Keratinocyte (primary cell): Measurements from ENCODE around the gene GRK5. TPM values are rescaled to one million over a fixed set of nuclear protein-coding genes. Genes with fewer than 3 reads are reported as not detected.

Source experiments
- DNase-seq: peaks from one replicate; pipeline ENCODE4 v3.0.0-alpha.2; 2011; ENCODE audit warnings: low read depth, missing footprints, low spot score
- FAIRE-seq: peaks from 2 replicates; lab custom pipeline; 2011; peaks lifted over from hg19 to GRCh38; lab: Jason Lieb, UNC
- H2AFZ ChIP-seq: 2 replicates; pipeline ENCODE4 v1.6.0; 2012; ENCODE audit warnings: low read length, control low read depth, inconsistent platforms; ENCODE audit not compliant: control insufficient read depth
- H3K27ac ChIP-seq: 2 replicates; pipeline ENCODE4 v1.5.1; 2011; ENCODE audit warnings: low read length; ENCODE audit not compliant: control insufficient read depth, insufficient read depth
- H3K27me3 ChIP-seq: 3 replicates; pipeline ENCODE4 v1.6.0; 2011; ENCODE audit warnings: low read length; ENCODE audit not compliant: control insufficient read depth, insufficient read depth; ENCODE audit errors: extremely low read depth
- H3K36me3 ChIP-seq, 2 experiments: 2 replicates in 1 of 2; 3 replicates in 1 of 2; pipeline ENCODE4 v1.5.1; 2011; ENCODE audit warnings: low read length in 2 of 2, mild to moderate bottlenecking in 1 of 2; ENCODE audit not compliant: control insufficient read depth in 2 of 2, insufficient read depth in 2 of 2; ENCODE audit errors: extremely low read depth in 1 of 2
- H3K4me1 ChIP-seq: 3 replicates; pipeline ENCODE4 v1.5.1; 2011; ENCODE audit warnings: low read length; ENCODE audit not compliant: control insufficient read depth, insufficient read depth; ENCODE audit errors: extremely low read depth
- H3K4me2 ChIP-seq: 3 replicates; pipeline ENCODE4 v1.6.0; 2011; ENCODE audit warnings: low read depth, low read length; ENCODE audit not compliant: control insufficient read depth, insufficient read depth; ENCODE audit errors: extremely low read depth
- H3K4me3 ChIP-seq, 3 experiments: fragments of 200-600 bp in 1 of 3; sonication (generic) in 1 of 3; 2 replicates in 2 of 3; 3 replicates in 1 of 3; pipeline ENCODE4 v1.5.1; 2011 to 2016; ENCODE audit warnings: low read length in 3 of 3, mild to moderate bottlenecking in 3 of 3, control low read depth in 2 of 3, inconsistent platforms in 1 of 3, low read depth in 1 of 3, mixed read lengths in 1 of 3, mixed run types in 1 of 3, moderate library complexity in 1 of 3; ENCODE audit not compliant: control insufficient read depth in 2 of 3, insufficient read depth in 2 of 3; ENCODE audit errors: extremely low read depth in 1 of 3
- H3K79me2 ChIP-seq: 2 replicates; pipeline ENCODE4 v1.6.0; 2012; ENCODE audit warnings: low read length; ENCODE audit not compliant: control insufficient read depth, insufficient read depth
- H3K9ac ChIP-seq: 3 replicates; pipeline ENCODE4 v1.6.0; 2011; ENCODE audit warnings: low read length; ENCODE audit not compliant: control insufficient read depth, insufficient read depth; ENCODE audit errors: extremely low read depth
- H3K9me1 ChIP-seq: 3 replicates; pipeline ENCODE4 v1.6.0; 2011; ENCODE audit warnings: low read length; ENCODE audit not compliant: control insufficient read depth, insufficient read depth; ENCODE audit errors: extremely low read depth
- H3K9me3 ChIP-seq: 2 replicates; pipeline ENCODE4 v1.5.1; 2012; ENCODE audit warnings: low read depth, low read length; ENCODE audit not compliant: control insufficient read depth
- H4K20me1 ChIP-seq: 3 replicates; pipeline ENCODE4 v1.6.0; 2011; ENCODE audit warnings: low read length; ENCODE audit not compliant: control insufficient read depth, insufficient read depth; ENCODE audit errors: extremely low read depth
- CTCF ChIP-seq, 3 experiments: IDR thresholded peaks in 1 of 3; conservative IDR thresholded peaks in 1 of 3; optimal IDR thresholded peaks in 1 of 3; 2 replicates in 2 of 3; 3 replicates in 1 of 3; pipeline versions ENCODE3 to v1.5.1; 2011; ENCODE audit warnings: low read length in 3 of 3, mild to moderate bottlenecking in 3 of 3, moderate library complexity in 2 of 3, control low read depth in 1 of 3, inconsistent platforms in 1 of 3; ENCODE audit not compliant: insufficient read depth in 2 of 3; ENCODE audit errors: extremely low read depth in 1 of 3
- EZH2 ChIP-seq: IDR thresholded peaks from one replicate; pipeline ENCODE4 v1.6.1; 2012; ENCODE audit warnings: inconsistent platforms, mild to moderate bottlenecking, low read length, moderate library complexity
- dilution Hi-C: fragments of 300-500 bp; cut with MboI; formaldehyde crosslinking; loops from one replicate; pipeline ENCODE4 v1.7.0; 2020; ENCODE audit warnings: low sequenced_read_pairs; ENCODE audit not compliant: extremely low pct_ligation_motif_present
- polyA plus RNA-seq, 5 experiments: library from polyadenylated mRNA; depleted of rRNA in 3 of 5; stranded (reverse) in 3 of 5; stranded (forward) in 1 of 5; unstranded in 1 of 5; fragments of >200 nt; gene quantifications; 1 replicate in 1 of 5; 2 replicates in 3 of 5; 3 replicates in 1 of 5; pipeline versions ENCODE4 v1.2.1 to v1.2.3, GENCODE V29; 2011 to 2012; ENCODE audit warnings: missing spikeins in 2 of 5, low read depth in 1 of 5, low replicate concordance in 1 of 5

Gene GRK5
- polyA plus RNA-seq, 1 donor (not counting 4 experiments of a cell fraction or from before 2014, with no cell fraction given), result 7.6 TPM

GRCh38 chr10:119377958-119378736, 170.8 kb downstream of the GRK5 start:
- H2AFZ ChIP-seq, result no peak overlapping the region
- no peaks in the 10 kb centered on the region for H4K20me1 ChIP-seq
- no peaks in the 10 kb centered on the region for H3K79me2 ChIP-seq
- H3K4me1 ChIP-seq, result no peaks in the 10 kb centered on the region
- dilution Hi-C loops, result no loop called here
- H3K27me3 ChIP-seq, result no peaks in the 10 kb centered on the region
- H3K4me2 ChIP-seq, result no peak overlapping the region
- H3K27ac ChIP-seq, result no peak overlapping the region
- H3K36me3 ChIP-seq, result no peaks in the 10 kb centered on the region
- H3K9me1 ChIP-seq, result no peaks in the 10 kb centered on the region
- DNase-seq, result no peak
- H3K9ac ChIP-seq, result no peak overlapping the region
- no peak overlapping the region for H3K4me3 ChIP-seq
- no peak for FAIRE-seq
- no peaks in the 10 kb centered on the region for H3K9me3 ChIP-seq
- no peak for TF ChIP-seq EZH2
- no peak for TF ChIP-seq CTCF (optimal IDR thresholded peaks at IDR 0.05 in 1 of 3, IDR thresholded peaks at IDR 0.05 in 1 of 3, conservative IDR thresholded peaks at IDR 0.05 in 1 of 3; ENCODE audit: extremely low read depth in 1 of 3, insufficient read depth in 2 of 3, low read length in 3 of 3)

GRCh38 chr10:119378737-119379067, 171.3 kb downstream of the GRK5 start:
- TF ChIP-seq CTCF (optimal IDR thresholded peaks at IDR 0.05 in 1 of 3, IDR thresholded peaks at IDR 0.05 in 1 of 3, conservative IDR thresholded peaks at IDR 0.05 in 1 of 3; ENCODE audit: extremely low read depth in 1 of 3, insufficient read depth in 2 of 3, low read length in 3 of 3) (no peak), EZH2 (no peak)
- no peak overlapping the region for H3K4me2 ChIP-seq
- dilution Hi-C loops, result no loop called here
- DNase-seq, result no peak
- no peaks in the 10 kb centered on the region for H3K9me1 ChIP-seq
- H3K36me3 ChIP-seq, result no peaks in the 10 kb centered on the region
- no peak for FAIRE-seq
- no peak overlapping the region for H3K4me3 ChIP-seq
- no peaks in the 10 kb centered on the region for H4K20me1 ChIP-seq
- H3K9ac ChIP-seq, result no peak overlapping the region
- H2AFZ ChIP-seq, result no peak overlapping the region
- no peaks in the 10 kb centered on the region for H3K27me3 ChIP-seq
- H3K27ac ChIP-seq, result no peak overlapping the region
- H3K9me3 ChIP-seq, result no peaks in the 10 kb centered on the region
- H3K4me1 ChIP-seq, result no peaks in the 10 kb centered on the region
- no peaks in the 10 kb centered on the region for H3K79me2 ChIP-seq
